Psoas muscle (tissue), 8 donors: ENCODE data around the gene LITAFD. TPM values are rescaled to one million over a fixed set of nuclear protein-coding genes. Genes with fewer than 3 reads are reported as not detected.
A peak's percentile ranks its signal among the peaks of the same experiment; 100 is the strongest.

Source experiments
- ATAC-seq, 4 donors: fragments of 200-7000 bp; cut with Tn5 transposase; one replicate each; pipeline ENCODE4 v1.9.1; 2020; ENCODE audit warnings: moderate library complexity in 3 of 4, mild to moderate bottlenecking in 2 of 4
- DNase-seq, 2 donors: peaks; one replicate each; pipeline ENCODE4 v3.0.0-alpha.2; 2020
- H3K27ac ChIP-seq: fragments of 200-600 bp; one replicate; pipeline ENCODE4 v1.8.0; 2022
- H3K27me3 ChIP-seq, 3 donors: fragments of 200-600 bp in 1 of 3; one replicate each; pipeline versions ENCODE4 v1.6.1 to v1.8.0; 2013 to 2022; ENCODE audit warnings: low read length in 2 of 3, mild to moderate bottlenecking in 2 of 3, moderate library complexity in 1 of 3; ENCODE audit not compliant: insufficient read depth in 3 of 3
- H3K36me3 ChIP-seq, 2 donors: fragments of 200-600 bp in 1 of 2; one replicate each; pipeline versions ENCODE4 v1.6.1 to v1.8.0; 2013 to 2022; ENCODE audit warnings: low read depth in 1 of 2, mild to moderate bottlenecking in 1 of 2, moderate library complexity in 1 of 2; ENCODE audit not compliant: insufficient read depth in 1 of 2
- H3K4me1 ChIP-seq: fragments of 200-600 bp; one replicate; pipeline ENCODE4 v1.8.0; 2022
- H3K4me3 ChIP-seq: fragments of 200-600 bp; one replicate; pipeline ENCODE4 v1.8.0; 2022; ENCODE audit warnings: mild to moderate bottlenecking
- H3K9me3 ChIP-seq: fragments of 200-600 bp; one replicate; pipeline ENCODE4 v1.8.0; 2022
- CTCF ChIP-seq: fragments of 200-600 bp; IDR thresholded peaks from one replicate; pipeline ENCODE4 v1.8.0; 2022; ENCODE audit warnings: antibody characterized with exemption
- whole genome bisulfite sequencing, 3 donors: extraction: QIAGEN DNeasy Blood & Tissue Kit; methylation state at CpG; one replicate each; pipeline versions ENCODE4 v1.1.6 to v1.1.7; 2013; 5-methylcytosine and 5-hydroxymethylcytosine counted together
- intact Hi-C, 2 donors: fragments of 100-400 bp; cut with DNase I; formaldehyde crosslinking; loops; one replicate each; pipeline versions ENCODE4 v1.11.0 to v1.14.2; 2022
- polyA plus RNA-seq, 3 donors: library from polyadenylated mRNA; stranded (reverse); fragments of 200-250 nt; gene quantifications; one replicate each; pipeline ENCODE4 v1.2.3, GENCODE V29; 2013
- total RNA-seq, 4 donors: library from RNA; stranded (reverse); fragmentation: NEBNext Ultra II Directional in 2 of 4; extraction: Animal tissue kit (Norgen Biotek cat#: 25700) in 2 of 4; gene quantifications; one replicate each; pipeline versions ENCODE4 v1.2.1 to v1.2.4, GENCODE V29; 2021 to 2023
- donor health status: healthy with polysubstance abuse.
- donor health status: DM: no; HTN: no; CAD: no; lungs with moderate emphysema.
- donor health status: Bipolar disorder and iron deficiency.
- donor health status: healthy.
- donor health status: DM: yes; HTN: yes; CAD: no.
- donor health status: DM: no; HTN: no; CAD: no.
- donor health status: DM: no; HTN: no; CAD: no.
- donor health status: DM: yes; HTN: yes; CAD: no.

Gene LITAFD
- total and polyA plus RNA-seq, 7 donors: not detected

- Histone ChIP-seq H3K4me3 (peak overlapping the region; percentile 16), H3K4me1 (peaks cover 6% of the 10 kb centered on the region), H3K9me3 (no peaks in the 10 kb centered on the region), H3K27ac (no peak overlapping the region), H3K27me3 (peaks cover 0 to 34% (median 8%) of the 10 kb centered on the region in 3 donors), H3K36me3 (no peaks in the 10 kb centered on the region)
- ATAC-seq (no peak), DNase-seq (no peak)
- intact Hi-C loops: loop anchor here in 1 of 2 donors (5.0 kb wide), 1 partner anchor 67 kb away; the partner anchor contains the start of genes PMM2 and TMEM186
- no peak for TF ChIP-seq CTCF
- WGBS, 3 donors: 32 to 45% (median 35%) methylated on average over 10 to 13 of the region's 13 CpGs
These were observed 17.6 kb upstream of the LITAFD start for GRCh38 chr16:8864480-8865110.

DNA sequence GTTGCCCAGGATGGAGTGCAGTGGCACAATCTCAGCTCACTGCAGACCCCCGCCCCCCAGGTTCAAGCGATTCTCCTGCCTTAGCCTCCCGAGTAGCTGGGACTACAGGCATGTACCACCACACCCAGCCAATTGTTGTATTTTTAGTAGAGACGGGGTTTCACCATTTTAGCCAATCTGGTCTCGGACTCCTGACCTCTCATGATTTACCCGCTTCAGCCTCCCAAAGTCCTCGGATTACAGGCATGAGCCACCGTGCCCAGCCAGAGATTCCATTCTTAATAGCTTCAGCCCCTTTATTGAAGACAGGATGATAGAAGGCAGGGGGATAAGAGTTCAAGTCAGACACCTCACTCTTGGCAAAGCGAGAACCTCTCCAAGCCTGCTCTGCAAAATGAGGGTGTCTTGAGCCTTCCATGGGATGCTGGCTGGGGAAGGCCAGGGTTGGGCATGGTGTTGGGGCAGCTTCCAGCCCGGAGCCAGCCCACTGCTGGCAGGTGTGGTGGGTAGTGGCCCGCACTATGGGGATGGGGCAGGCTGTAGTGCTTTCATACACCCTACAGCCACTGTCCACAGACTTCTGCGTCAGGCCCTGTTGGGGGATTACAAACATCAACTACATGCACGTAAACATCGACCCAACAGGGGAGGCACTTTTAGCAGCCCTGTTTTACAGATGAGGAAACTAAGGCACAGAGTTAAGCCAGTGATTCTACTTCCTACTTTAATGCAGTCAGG is 16.8 kb upstream of the LITAFD start:
- H3K9me3 ChIP-seq: no peaks in the 10 kb centered on the region
- peaks cover 0 to 34% (median 8%) of the 10 kb centered on the region in 3 donors for H3K27me3 ChIP-seq
- whole genome bisulfite sequencing, 3 donors: 77 to 80% (median 77%) methylated on average over 14 of the region's 14 CpGs
- TF ChIP-seq CTCF: no peak
- H3K27ac ChIP-seq: no peak overlapping the region
- no peak for DNase-seq
- ATAC-seq: no peak
- no peaks in the 10 kb centered on the region for H3K36me3 ChIP-seq
- peak overlapping the region; percentile 16 for H3K4me3 ChIP-seq
- peaks cover 6% of the 10 kb centered on the region for H3K4me1 ChIP-seq
- intact Hi-C loops: loop anchor here in 1 of 2 donors (5.0 kb wide), 1 partner anchor 68 kb away; the partner anchor contains the start of genes PMM2 and TMEM186

DNA sequence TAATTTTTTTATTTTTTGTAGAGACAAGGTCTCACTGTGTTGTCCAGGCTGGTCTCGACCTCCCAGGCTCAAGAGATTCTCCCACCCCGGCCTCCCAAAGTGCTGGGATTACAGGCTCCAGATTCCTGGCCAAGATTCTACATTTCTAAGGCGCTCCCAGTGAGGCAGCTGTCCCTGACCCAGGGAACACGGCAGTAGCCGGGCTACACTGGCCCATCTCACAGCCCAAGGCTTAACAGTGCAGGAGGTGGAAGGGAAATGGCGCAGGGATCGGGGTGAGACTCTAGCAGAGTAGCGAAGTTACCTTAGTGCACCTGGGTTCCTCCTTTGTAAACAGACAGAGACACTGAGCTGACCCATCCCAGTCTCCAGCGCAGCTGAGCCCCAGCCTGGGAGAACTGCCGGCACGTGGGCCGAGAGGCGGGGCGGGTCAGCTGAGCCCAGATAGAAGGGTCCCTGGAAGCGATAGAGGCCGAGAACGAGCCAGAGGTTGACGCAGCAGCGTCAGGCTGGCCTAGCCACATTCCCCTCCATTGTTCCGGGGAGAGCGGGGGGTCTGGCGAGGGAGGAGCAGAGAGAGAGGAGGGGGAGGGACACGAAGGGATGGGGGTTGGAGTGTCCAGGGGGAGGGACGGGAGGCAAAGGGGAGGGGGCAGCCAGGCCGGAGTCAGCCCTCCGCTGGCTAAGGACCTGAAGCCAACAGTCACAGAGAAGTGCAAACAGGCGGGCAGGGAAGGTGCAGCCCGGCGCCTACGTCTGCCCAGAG is 15.8 kb upstream of the LITAFD start:
- H3K9me3 ChIP-seq: no peaks in the 10 kb centered on the region
- intact Hi-C loops: loop anchor here in 1 of 2 donors (5.0 kb wide), 1 partner anchor 69 kb away; the partner anchor contains the start of genes PMM2 and TMEM186
- no peak for TF ChIP-seq CTCF
- peak; percentile 68 to 73 for DNase-seq
- 12 to 20% (median 15%) methylated on average over 23 to 30 of the region's 30 CpGs for WGBS, 3 donors
- H3K4me3 ChIP-seq: peak overlapping the region; percentile 72
- H3K27me3 ChIP-seq: peaks cover 0 to 34% (median 8%) of the 10 kb centered on the region in 3 donors
- no peak overlapping the region for H3K27ac ChIP-seq
- ATAC-seq: no peak
- peaks cover 6% of the 10 kb centered on the region for H3K4me1 ChIP-seq
- no peaks in the 10 kb centered on the region for H3K36me3 ChIP-seq

GRCh38 chr16:8866884-8867215 is 15.3 kb upstream of the LITAFD start:
- DNase-seq: peak in 1 of 2 donors; percentile 21
- Histone ChIP-seq H3K4me3 (peak overlapping the region; percentile 72), H3K9me3 (no peaks in the 10 kb centered on the region), H3K27ac (no peak overlapping the region), H3K27me3 (peaks cover 0 to 34% (median 8%) of the 10 kb centered on the region in 3 donors), H3K4me1 (peaks cover 6% of the 10 kb centered on the region), H3K36me3 (no peaks in the 10 kb centered on the region)
- ATAC-seq: no peak
- intact Hi-C loops: loop anchor here in 1 of 2 donors (5.0 kb wide), 1 partner anchor 70 kb away; the partner anchor contains the start of genes PMM2 and TMEM186
- 8 to 14% (median 9%) methylated on average over 14 to 16 of the region's 16 CpGs for WGBS, 3 donors
- no peak for TF ChIP-seq CTCF
